H1 (cell line): ENCODE data around the gene NSUN6. TPM values are rescaled to one million over a fixed set of nuclear protein-coding genes. Genes with fewer than 3 reads are reported as not detected.

Experiments used
- CTCF ChIA-PET: fragments of 300-600 bp; sonication (Branson Sonifier 250); formaldehyde crosslinking; loops from one replicate; lab custom pipeline; 2021; ENCODE audit not compliant: partially characterized antibody; lab: Charles Lee
- POLR2A ChIA-PET: fragments of 300-600 bp; sonication (Branson Sonifier 250); formaldehyde crosslinking; loops from one replicate; lab custom pipeline; 2021; ENCODE audit warnings: inconsistent platforms; ENCODE audit not compliant: partially characterized antibody; lab: Charles Lee
- DNase-seq, 2 experiments: peaks; one replicate each; pipeline versions ENCODE4 v3.0.0 to v3.0.0-alpha.2; 2010 to 2022; ENCODE audit warnings: low spot score in 2 of 2, low read depth in 1 of 2, mixed read lengths in 1 of 2
- FAIRE-seq: peaks from 2 replicates; lab custom pipeline; 2011; peaks lifted over from hg19 to GRCh38; lab: Jason Lieb, UNC
- H2AFZ ChIP-seq: 2 replicates; pipeline ENCODE4 v1.8.1; 2012; ENCODE audit warnings: low read length, inconsistent platforms
- H2AK5ac ChIP-seq: 2 replicates; pipeline ENCODE4 v1.6.1; 2013; ENCODE audit warnings: low read depth, low read length
- H2BK120ac ChIP-seq: replicated peaks from 2 replicates; pipeline ENCODE3; 2013; ENCODE audit warnings: low read depth, low read length, inconsistent platforms
- H2BK12ac ChIP-seq: 2 replicates; pipeline ENCODE4 v1.6.1; 2013; ENCODE audit warnings: low read depth, low read length
- H2BK15ac ChIP-seq: 2 replicates; pipeline ENCODE4 v1.6.1; 2013; ENCODE audit warnings: low read length
- H2BK20ac ChIP-seq: 2 replicates; pipeline ENCODE4 v1.6.1; 2013; ENCODE audit warnings: low read length
- H2BK5ac ChIP-seq: 2 replicates; pipeline ENCODE4 v1.6.1; 2013; ENCODE audit warnings: low read depth, low read length
- H3K14ac ChIP-seq: 2 replicates; pipeline ENCODE4 v1.6.1; 2013; ENCODE audit warnings: inconsistent platforms; ENCODE audit not compliant: insufficient read length
- H3K18ac ChIP-seq: 2 replicates; pipeline ENCODE4 v1.6.1; 2013; ENCODE audit warnings: low read length; ENCODE audit errors: extremely low read depth
- H3K23ac ChIP-seq: 2 replicates; pipeline ENCODE4 v1.6.1; 2013; ENCODE audit warnings: inconsistent platforms; ENCODE audit not compliant: insufficient read length
- H3K23me2 ChIP-seq: 2 replicates; pipeline ENCODE4 v1.6.1; 2013; ENCODE audit warnings: low read depth, low read length
- H3K27ac ChIP-seq: 2 replicates; pipeline ENCODE4 v1.6.1; 2011; ENCODE audit warnings: low read depth, low read length, inconsistent platforms
- H3K27me3 ChIP-seq, 4 experiments: replicated peaks in 1 of 4; 1 replicate in 1 of 4; 2 replicates in 3 of 4; pipeline versions ENCODE4 v1.6.1 to v1.8.1; 2011 to 2013; ENCODE audit warnings: low read length in 3 of 4, mild to moderate bottlenecking in 3 of 4, inconsistent platforms in 2 of 4, mixed read lengths in 2 of 4, moderate library complexity in 1 of 4; ENCODE audit not compliant: control insufficient read depth in 3 of 4, insufficient read depth in 3 of 4; ENCODE audit errors: extremely low read depth in 1 of 4
- H3K36me3 ChIP-seq, 4 experiments: 2 replicates each; pipeline versions ENCODE4 v1.6.1 to v1.8.1; 2011 to 2013; ENCODE audit warnings: mild to moderate bottlenecking in 4 of 4, low read length in 3 of 4, moderate library complexity in 2 of 4, control low read depth in 1 of 4, inconsistent platforms in 1 of 4; ENCODE audit not compliant: insufficient read depth in 4 of 4, control insufficient read depth in 2 of 4
- H3K4ac ChIP-seq: replicated peaks from 2 replicates; pipeline ENCODE3; 2013; ENCODE audit warnings: low read length, low read depth, mixed read lengths, inconsistent platforms; ENCODE audit not compliant: insufficient read length
- H3K4me1 ChIP-seq, 4 experiments: replicated peaks in 1 of 4; 1 replicate in 1 of 4; 2 replicates in 3 of 4; pipeline versions ENCODE4 v1.6.1 to v1.8.1; 2011 to 2013; ENCODE audit warnings: low read length in 3 of 4, inconsistent platforms in 2 of 4, mixed read lengths in 1 of 4; ENCODE audit not compliant: insufficient read depth in 4 of 4, control insufficient read depth in 3 of 4
- H3K4me2 ChIP-seq, 2 experiments: 2 replicates each; pipeline versions ENCODE4 v1.6.1 to v1.8.1; 2011 to 2013; ENCODE audit warnings: low read depth in 2 of 2, low read length in 2 of 2, control low read depth in 1 of 2, inconsistent platforms in 1 of 2, mild to moderate bottlenecking in 1 of 2; ENCODE audit not compliant: insufficient read depth in 1 of 2
- H3K4me3 ChIP-seq, 4 experiments: fragments of 200-600, 300-600 bp in 1 of 4; sonication (generic), shearing (Covaris generic), sonication (Bioruptor Twin) in 1 of 4; 2 replicates each; pipeline versions ENCODE4 v1.5.1 to v1.8.1; 2011 to 2016; ENCODE audit warnings: low read length in 4 of 4, low read depth in 3 of 4, control low read depth in 2 of 4, inconsistent platforms in 2 of 4, mild to moderate bottlenecking in 2 of 4, mixed read lengths in 1 of 4, moderate library complexity in 1 of 4; ENCODE audit not compliant: insufficient read depth in 2 of 4; ENCODE audit errors: extremely low read depth in 1 of 4
- H3K56ac ChIP-seq: replicated peaks from 2 replicates; pipeline ENCODE3; 2013; ENCODE audit warnings: low read depth, mild to moderate bottlenecking, mixed read lengths, low read length, inconsistent platforms; ENCODE audit not compliant: insufficient read length
- H3K79me1 ChIP-seq: 2 replicates; pipeline ENCODE4 v1.6.1; 2013; ENCODE audit warnings: low read depth, low read length, control low read depth
- H3K79me2 ChIP-seq, 2 experiments: 2 replicates each; pipeline versions ENCODE4 v1.6.1 to v1.8.1; 2012 to 2013; ENCODE audit warnings: low read length in 2 of 2, mild to moderate bottlenecking in 2 of 2, inconsistent platforms in 1 of 2; ENCODE audit not compliant: insufficient read depth in 2 of 2, control insufficient read depth in 1 of 2
- H3K9ac ChIP-seq, 4 experiments: replicated peaks in 1 of 4; 1 replicate in 1 of 4; 2 replicates in 3 of 4; pipeline versions ENCODE4 v1.6.1 to v1.8.1; 2011 to 2013; ENCODE audit warnings: low read depth in 3 of 4, low read length in 3 of 4, control low read depth in 2 of 4, mild to moderate bottlenecking in 2 of 4, moderate library complexity in 2 of 4, inconsistent platforms in 1 of 4; ENCODE audit errors: extremely low read depth in 1 of 4
- H3K9me3 ChIP-seq, 2 experiments: 2 replicates each; pipeline versions ENCODE4 v1.6.1 to v1.8.1; 2012 to 2013; ENCODE audit warnings: mild to moderate bottlenecking in 2 of 2, moderate library complexity in 2 of 2, control low read depth in 1 of 2, inconsistent platforms in 1 of 2, low read depth in 1 of 2, low read length in 1 of 2, mixed read lengths in 1 of 2; ENCODE audit not compliant: insufficient read depth in 2 of 2
- H4K20me1 ChIP-seq, 2 experiments: replicated peaks in 1 of 2; 2 replicates each; pipeline versions ENCODE3 to v1.8.1; 2011 to 2013; ENCODE audit warnings: inconsistent platforms in 2 of 2, low read length in 2 of 2, mild to moderate bottlenecking in 1 of 2; ENCODE audit not compliant: insufficient read depth in 2 of 2, control insufficient read depth in 1 of 2
- H4K5ac ChIP-seq: 2 replicates; pipeline ENCODE4 v1.6.1; 2013; ENCODE audit warnings: low read length, low read depth, mixed read lengths, inconsistent platforms; ENCODE audit not compliant: insufficient read length
- H4K8ac ChIP-seq: 2 replicates; pipeline ENCODE4 v1.8.0; 2013; ENCODE audit warnings: mild to moderate bottlenecking, moderate library complexity, low read length, inconsistent platforms; ENCODE audit not compliant: insufficient read depth; ENCODE audit errors: extremely low read depth
- H4K91ac ChIP-seq: replicated peaks from 2 replicates; pipeline ENCODE3; 2013; ENCODE audit warnings: low read length, mixed read lengths, inconsistent platforms; ENCODE audit not compliant: insufficient read length
- ASH2L ChIP-seq: fragments of 200-600, 300-600 bp; sonication (generic); IDR thresholded peaks from one replicate; pipeline ENCODE4 v1.7.1; 2017; ENCODE audit warnings: low read length
- CTBP2 ChIP-seq: IDR thresholded peaks from 2 replicates; pipeline ENCODE4 v1.7.0; 2011; ENCODE audit warnings: borderline replicate concordance, mild to moderate bottlenecking, moderate library complexity, mixed read lengths, low read length; ENCODE audit not compliant: insufficient read depth, insufficient read length
- EZH2 ChIP-seq: fragments of 200-600 bp; sonication (generic); IDR thresholded peaks from 2 replicates; pipeline ENCODE4 v1.7.1; 2012; ENCODE audit warnings: low read depth, mild to moderate bottlenecking, moderate library complexity, low read length, inconsistent platforms; ENCODE audit not compliant: severe bottlenecking
- FOSL1 ChIP-seq: IDR thresholded peaks from 2 replicates; pipeline ENCODE4 v1.6.1; 2011; ENCODE audit warnings: mild to moderate bottlenecking, low read depth, low read length, moderate library complexity; ENCODE audit not compliant: insufficient read depth
- HDAC6 ChIP-seq: IDR thresholded peaks from one replicate; pipeline ENCODE4 v1.7.1; 2012; ENCODE audit warnings: low read depth, mild to moderate bottlenecking, inconsistent platforms, low read length, moderate library complexity
- MAFK ChIP-seq: IDR thresholded peaks from 2 replicates; pipeline ENCODE4 v1.6.1; 2012; ENCODE audit warnings: low read depth, mild to moderate bottlenecking, improper control_type of control experiment, low read length
- NANOG ChIP-seq: IDR thresholded peaks from 2 replicates; pipeline ENCODE4 v1.6.1; 2011; ENCODE audit warnings: low read length, low read depth, mild to moderate bottlenecking, inconsistent platforms; ENCODE audit not compliant: insufficient read depth, poor library complexity, severe bottlenecking
- PHF8 ChIP-seq: fragments of 200-600 bp; sonication (generic); conservative IDR thresholded peaks from 2 replicates; pipeline ENCODE4 v1.7.1; 2012; ENCODE audit warnings: low read depth, mild to moderate bottlenecking, inconsistent platforms, low read length, moderate library complexity
- POLR2A ChIP-seq, 2 experiments: IDR thresholded peaks; 1 replicate in 1 of 2; 2 replicates in 1 of 2; pipeline ENCODE4 v1.6.1; 2011; ENCODE audit warnings: low read depth in 2 of 2, low read length in 2 of 2, mild to moderate bottlenecking in 2 of 2; ENCODE audit errors: control extremely low read depth in 1 of 2
- RFX5 ChIP-seq: IDR thresholded peaks from 2 replicates; pipeline ENCODE4 v1.6.1; 2011; ENCODE audit warnings: low read depth, low read length, improper control_type of control experiment, borderline replicate concordance
- SIRT6 ChIP-seq: IDR thresholded peaks from one replicate; pipeline ENCODE4 v1.7.1; 2012; ENCODE audit warnings: low read length, inconsistent platforms
- SP1 ChIP-seq: IDR thresholded peaks from 2 replicates; pipeline ENCODE4 v1.6.1; 2011; ENCODE audit warnings: low read depth, low read length
- SUZ12 ChIP-seq: fragments of 200-600 bp; sonication (generic); IDR thresholded peaks from 2 replicates; pipeline ENCODE4 v1.6.1; 2012; ENCODE audit warnings: mild to moderate bottlenecking, inconsistent platforms, low read length, moderate library complexity, mixed read lengths
- TAF1 ChIP-seq: IDR thresholded peaks from 2 replicates; pipeline ENCODE4 v1.6.1; 2011; ENCODE audit warnings: mild to moderate bottlenecking, low read depth, low read length
- TEAD4 ChIP-seq: IDR thresholded peaks from 2 replicates; pipeline ENCODE4 v1.6.1; 2012; ENCODE audit warnings: low read depth, low read length, inconsistent platforms, mixed read lengths
- WGBS, 2 experiments: shearing (Covaris generic) in 1 of 2; methylation state at CpG; one replicate each; pipeline versions ENCODE4 v1.1.6 to v1.1.7; 2013 to 2015; ENCODE audit warnings: low lambda C conversion rate in 2 of 2, mixed read lengths in 2 of 2, inconsistent platforms in 1 of 2, low coverage in 1 of 2, missing lambda C conversion rate in 1 of 2; ENCODE audit not compliant: insufficient replicate concordance in 2 of 2, insufficient coverage in 1 of 2, insufficient read length in 1 of 2; ENCODE audit errors: extremely low coverage in 1 of 2, missing lambda C conversion rate in 1 of 2; 5-methylcytosine and 5-hydroxymethylcytosine counted together
- polyA plus RNA-seq, 7 experiments: library from polyadenylated mRNA; depleted of rRNA in 3 of 7; stranded (reverse) in 5 of 7; unstranded in 2 of 7; fragments of >200 nt in 5 of 7; fragments of 200-250 nt in 2 of 7; gene quantifications; 1 replicate in 5 of 7; 2 replicates in 1 of 7; 4 replicates in 1 of 7; pipeline versions ENCODE4 v1.2.1 to v1.2.3, GENCODE V29; 2011 to 2013; ENCODE audit warnings: missing spikeins in 2 of 7, mixed read lengths in 2 of 7
- total RNA-seq: library from RNA; stranded (reverse); fragmentation: NEBNext Ultra II Directional; extraction: Animal tissue kit (Norgen Biotek cat#: 25700); gene quantifications from 2 replicates; pipeline ENCODE4 v1.2.1, GENCODE V29; 2021

The NSUN6 gene
- total and polyA plus RNA-seq, 2 of the 8 experiments (the other 6 are each of a cell fraction or from before 2014, with no cell fraction given): 5.9 to 14.4 TPM

DNA sequence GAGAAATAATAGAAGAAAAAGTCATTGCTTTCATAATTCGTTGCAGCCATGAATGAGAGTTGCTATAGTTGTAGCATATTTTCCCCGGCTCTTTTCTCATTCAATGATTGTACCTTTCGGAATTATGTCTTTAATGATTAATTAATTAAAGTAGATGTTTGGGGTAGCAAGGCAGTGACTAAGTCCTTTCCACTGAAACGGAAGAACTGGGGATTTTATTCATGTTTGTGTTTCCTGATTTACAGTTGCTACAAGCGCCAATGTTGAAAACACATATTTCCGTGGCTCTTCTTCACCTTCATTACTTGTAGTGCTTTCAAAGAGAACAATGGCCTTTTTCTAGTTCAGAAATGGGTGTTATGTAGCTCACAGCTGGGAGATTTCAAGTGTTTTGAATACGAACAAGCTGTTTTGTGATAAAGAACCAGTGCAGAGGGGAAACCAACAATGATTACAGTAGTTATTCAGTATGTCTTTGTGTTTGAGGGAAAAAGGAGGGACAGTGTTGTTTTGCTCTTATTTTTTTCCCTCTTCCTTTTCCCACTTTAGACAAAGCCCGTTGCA lies 153.5 kb downstream of the NSUN6 start:
- Histone ChIP-seq H2BK120ac (no peak overlapping the region), H3K79me1 (no peaks in the 10 kb centered on the region), H2BK5ac (no peak overlapping the region), H3K27me3 (no peaks in the 10 kb centered on the region), H4K20me1 (no peaks in the 10 kb centered on the region), H3K4me2 (peak overlapping the region in 1 of 2 experiments; percentile 41; a peak in 2 of 4 replicates), H3K18ac (no peak overlapping the region), H3K4me1 (peaks cover 0 to 5% (median 1%) of the 10 kb centered on the region in 4 experiments; a peak in 2 of 7 replicates), H4K5ac (no peak overlapping the region), H3K4ac (no peak overlapping the region), H2BK20ac (no peak overlapping the region), H3K9me3 (no peaks in the 10 kb centered on the region), H3K23me2 (no peaks in the 10 kb centered on the region), H3K23ac (no peak overlapping the region), H2BK12ac (no peak overlapping the region), H2BK15ac (no peak overlapping the region), H3K14ac (no peak overlapping the region), H2AFZ (0 out of 2 replicates have a peak overlapping the region, but pooled peaks have one; percentile 14), H4K8ac (no peak overlapping the region), H4K91ac (no peak overlapping the region), H3K36me3 (no peaks in the 10 kb centered on the region), H3K79me2 (no peaks in the 10 kb centered on the region), H2AK5ac (no peak overlapping the region), H3K9ac (no peak overlapping the region), H3K27ac (no peak overlapping the region), H3K4me3 (no peak overlapping the region), H3K56ac (no peak overlapping the region)
- DNase-seq (no peak), FAIRE-seq (no peak)
- POLR2A ChIA-PET: no interaction called here
- 67% methylated on average over 8 of the region's 8 CpGs; no CpG with 5 or more reads in 1 of the 2 experiments for WGBS, 2 experiments
- CTCF ChIA-PET: interaction anchor here (0.6 kb wide), 1 partner anchor 67 kb away, joined by 3 read pairs; no protein-coding TSS in a partner anchor
- no peak for TF ChIP-seq POLR2A (IDR thresholded peaks at IDR 0.05; ENCODE audit: control extremely low read depth in 1 of 2, low read depth in 2 of 2, low read length in 2 of 2)
- no peak for TF ChIP-seq HDAC6
- no peak for TF ChIP-seq RFX5
- no peak for TF ChIP-seq ASH2L
- no peak for TF ChIP-seq FOSL1
- TF ChIP-seq EZH2: no peak
- TF ChIP-seq SIRT6: no peak
- TF ChIP-seq NANOG: no peak
- no peak for TF ChIP-seq SP1
- no peak for TF ChIP-seq TEAD4
- TF ChIP-seq SUZ12: no peak
- no peak for TF ChIP-seq MAFK
- TF ChIP-seq CTBP2: no peak
- no peak for TF ChIP-seq PHF8
- TF ChIP-seq TAF1: no peak
